NCI-H1417 (cell line): Measurements from ENCODE around the gene LYRM4.

Source experiments
- DNase-seq, 3 experiments: peaks; one replicate each; lab custom pipeline; 2025; lab: John Stamatoyannopoulos, UW

LYRM4 gene

GRCh38 chr6:5280920-5281319 is 20.2 kb upstream of the LYRM4 start:
- DNase-seq: no peak

- no peak for DNase-seq
Measured at GRCh38 chr6:5279891-5280338, 19.2 kb upstream of the LYRM4 start.

GRCh38 chr6:5278565-5279120 is 17.9 kb upstream of the LYRM4 start:
- no peak for DNase-seq

- no peak for DNase-seq
Measured at GRCh38 chr6:5278047-5278446, 17.3 kb upstream of the LYRM4 start.

GRCh38 chr6:5277589-5277988 is 16.8 kb upstream of the LYRM4 start:
- no peak for DNase-seq

- no peak for DNase-seq
Measured at GRCh38 chr6:5276581-5276980, 15.8 kb upstream of the LYRM4 start.

GRCh38 chr6:5275497-5275896 is 14.7 kb upstream of the LYRM4 start:
- no peak for DNase-seq

GRCh38 chr6:5274231-5274630 is 13.5 kb upstream of the LYRM4 start:
- no peak for DNase-seq

GRCh38 chr6:5271926-5272325 is 11.2 kb upstream of the LYRM4 start:
- no peak for DNase-seq

- DNase-seq: no peak
Measured at GRCh38 chr6:5270093-5270680, 9.4 kb upstream of the LYRM4 start.

- DNase-seq: no peak
Measured at GRCh38 chr6:5266423-5266822, 5.7 kb upstream of the LYRM4 start.

- peak in 1 of 3 experiments; percentile 21 for DNase-seq
Measured at GRCh38 chr6:5261545-5262109, 877 bp upstream of the LYRM4 start.

- DNase-seq: peak; percentile 60 to 80 (median 68)
Measured at GRCh38 chr6:5260111-5260620, 584 bp downstream of the LYRM4 start.

- no peak for DNase-seq
Measured at GRCh38 chr6:5259428-5259827, 1.3 kb downstream of the LYRM4 start.

- no peak for DNase-seq
Measured at GRCh38 chr6:5257400-5257799, 3.4 kb downstream of the LYRM4 start.

GRCh38 chr6:5256952-5257351 is 3.8 kb downstream of the LYRM4 start:
- no peak for DNase-seq

- DNase-seq: no peak
Measured at GRCh38 chr6:5250911-5251310, 9.8 kb downstream of the LYRM4 start.

GRCh38 chr6:5250451-5250850 is 10.3 kb downstream of the LYRM4 start:
- no peak for DNase-seq

- DNase-seq: no peak
Measured at GRCh38 chr6:5249451-5250122, 11.2 kb downstream of the LYRM4 start.

- DNase-seq: no peak
Measured at GRCh38 chr6:5248302-5249098, 12.2 kb downstream of the LYRM4 start.

GRCh38 chr6:5247201-5247600 is 13.5 kb downstream of the LYRM4 start:
- DNase-seq: peak in 1 of 3 experiments; percentile 3
